HepG2 (cell line): ENCODE measurements around the gene CIROP. TPM values are rescaled to one million over a fixed set of nuclear protein-coding genes. Genes with fewer than 3 reads are reported as not detected.

Experiments
- BCL6 ChIP-seq: IDR thresholded peaks from 2 replicates; pipeline ENCODE4 v1.6.1; 2016; ENCODE audit warnings: missing genetic modification reagents, missing compliant biosample characterization
- CBX1 ChIP-seq: IDR thresholded peaks from one replicate; pipeline ENCODE4 v1.6.1; 2016; ENCODE audit warnings: antibody characterized with exemption, low read depth
- FOXM1 ChIP-seq: sonication (generic); formaldehyde crosslinking; IDR thresholded peaks from 2 replicates; pipeline ENCODE4 v1.5.0; 2020; ENCODE audit warnings: missing genetic modification reagents
- JUN ChIP-seq: sonication (generic); formaldehyde crosslinking; IDR thresholded peaks from 2 replicates; pipeline ENCODE4 v1.4.0; 2020; ENCODE audit warnings: mild to moderate bottlenecking, missing genetic modification reagents
- MXD4 ChIP-seq: IDR thresholded peaks from 2 replicates; pipeline ENCODE4 v1.6.1; 2016; ENCODE audit warnings: mild to moderate bottlenecking, missing biosample characterization, missing genetic modification reagents
- ONECUT2 ChIP-seq: sonication (generic); formaldehyde crosslinking; IDR thresholded peaks from 2 replicates; pipeline ENCODE4 v1.4.0; 2020; ENCODE audit warnings: missing genetic modification reagents
- PRPF4 ChIP-seq: fragments of 200-400 bp; formaldehyde crosslinking; IDR thresholded peaks from 2 replicates; pipeline ENCODE4 v1.6.1; 2016; ENCODE audit warnings: low read length, low read depth; ENCODE audit not compliant: poor library complexity, severe bottlenecking
- RFXAP ChIP-seq: sonication (generic); formaldehyde crosslinking; IDR thresholded peaks from 2 replicates; pipeline ENCODE4 v1.4.0; 2020; ENCODE audit warnings: missing genetic modification reagents, borderline replicate concordance
- SMARCC2 ChIP-seq: fragments of 450-650 bp; IDR thresholded peaks from 2 replicates; pipeline ENCODE4 v1.6.1; 2017; ENCODE audit warnings: antibody characterized with exemption, mild to moderate bottlenecking
- SMC3 ChIP-seq: IDR thresholded peaks from 2 replicates; pipeline ENCODE4 v1.6.1; 2011; ENCODE audit warnings: low read length, improper control_type of control experiment
- SRSF4 ChIP-seq: fragments of 200-400 bp; formaldehyde crosslinking; IDR thresholded peaks from one replicate; pipeline ENCODE4 v1.6.1; 2018; ENCODE audit warnings: mild to moderate bottlenecking, low read depth, low read length, moderate library complexity; ENCODE audit not compliant: poor library complexity, severe bottlenecking
- TBX3 ChIP-seq: fragments of 450-650 bp; IDR thresholded peaks from 2 replicates; pipeline ENCODE4 v1.6.1; 2017; ENCODE audit warnings: antibody characterized with exemption, mild to moderate bottlenecking, inconsistent platforms, borderline replicate concordance
- TCF12 ChIP-seq, 2 experiments: fragments of 450-650 bp in 1 of 2; sonication (generic) in 1 of 2; formaldehyde crosslinking in 1 of 2; IDR thresholded peaks; 2 replicates each; pipeline versions ENCODE4 v1.6.1 to v1.8.0; 2017 to 2022; ENCODE audit warnings: antibody characterized with exemption in 1 of 2, mild to moderate bottlenecking in 1 of 2, missing genetic modification reagents in 1 of 2, moderate library complexity in 1 of 2
- ZNF224 ChIP-seq: sonication (generic); formaldehyde crosslinking; IDR thresholded peaks from 2 replicates; pipeline ENCODE4 v1.5.0; 2020; ENCODE audit warnings: mild to moderate bottlenecking, missing genetic modification reagents
- ZNF263 ChIP-seq: sonication (generic); formaldehyde crosslinking; IDR thresholded peaks from 2 replicates; pipeline ENCODE4 v1.4.0; 2020; ENCODE audit warnings: missing genetic modification reagents
- ZNF282 ChIP-seq: fragments of 450-650 bp; IDR thresholded peaks from 2 replicates; pipeline ENCODE4 v1.6.1; 2018; ENCODE audit not compliant: partially characterized antibody
- ZNF296 ChIP-seq: sonication (generic); formaldehyde crosslinking; conservative IDR thresholded peaks from 2 replicates; pipeline ENCODE4 v1.5.0; 2020; ENCODE audit warnings: mild to moderate bottlenecking, missing genetic modification reagents
- ZNF335 ChIP-seq: sonication (generic); formaldehyde crosslinking; IDR thresholded peaks from 2 replicates; pipeline ENCODE4 v1.4.0; 2020; ENCODE audit warnings: missing genetic modification reagents
- ZNF44 ChIP-seq: sonication (generic); formaldehyde crosslinking; IDR thresholded peaks from 2 replicates; pipeline ENCODE4 v1.5.1; 2020; ENCODE audit warnings: mild to moderate bottlenecking, missing genetic modification reagents
- ZNF547 ChIP-seq: sonication (generic); formaldehyde crosslinking; IDR thresholded peaks from 2 replicates; pipeline ENCODE4 v1.5.1; 2020; ENCODE audit warnings: mild to moderate bottlenecking, missing genetic modification reagents
- ZNF558 ChIP-seq: sonication (generic); formaldehyde crosslinking; IDR thresholded peaks from 2 replicates; pipeline ENCODE4 v1.9.0; 2022; ENCODE audit warnings: mild to moderate bottlenecking, missing genetic modification reagents, borderline replicate concordance
- ZNF589 ChIP-seq: sonication (generic); formaldehyde crosslinking; conservative IDR thresholded peaks from 2 replicates; pipeline ENCODE4 v1.8.0; 2022; ENCODE audit warnings: mild to moderate bottlenecking, moderate library complexity, missing genetic modification reagents
- polyA plus RNA-seq, 8 experiments: library from polyadenylated mRNA; depleted of rRNA in 3 of 8; stranded (reverse) in 7 of 8; unstranded in 1 of 8; fragments of >200 nt; fragmentation: Illumina TruSeq in 4 of 8; extraction: Trizol in 4 of 8; gene quantifications; 2 replicates each; pipeline versions ENCODE4 v1.2.1 to v1.2.3, GENCODE V29; 2011 to 2016; ENCODE audit warnings: low read depth in 4 of 8, missing spikeins in 1 of 8, mixed read lengths in 1 of 8; ENCODE audit not compliant: insufficient read depth in 1 of 8
- total RNA-seq, 5 experiments: library from RNA; depleted of rRNA; stranded (reverse); fragments of >200 nt; fragmentation: Illumina TruSeq; extraction: Trizol; gene quantifications; 2 replicates each; pipeline ENCODE4 v1.2.3, GENCODE V29; 2016; ENCODE audit warnings: low read depth in 1 of 5
- TF ChIP-seq, protein P1 (sequence below): sonication (generic); formaldehyde crosslinking; IDR thresholded peaks from 2 replicates; pipeline ENCODE4 v1.5.0; 2020; ENCODE audit warnings: missing genetic modification reagents
- TF ChIP-seq, protein P2 (sequence below): sonication (generic); formaldehyde crosslinking; IDR thresholded peaks from 2 replicates; pipeline ENCODE4 v1.8.1; 2023; ENCODE audit warnings: mild to moderate bottlenecking, missing genetic modification reagents
- TF ChIP-seq, protein P3 (sequence below): sonication (generic); formaldehyde crosslinking; IDR thresholded peaks from 2 replicates; pipeline ENCODE4 v1.4.0; 2020; ENCODE audit warnings: missing genetic modification reagents, borderline replicate concordance
- TF ChIP-seq, protein P4 (sequence below): IDR thresholded peaks from 2 replicates; pipeline ENCODE4 v1.6.1; 2016; ENCODE audit warnings: mild to moderate bottlenecking

Gene CIROP
- total and polyA plus RNA-seq, 2 of the 13 experiments (the other 11 are each of a cell fraction or from before 2014, with no cell fraction given), result 0.07 TPM; not detected in 1

DNA sequence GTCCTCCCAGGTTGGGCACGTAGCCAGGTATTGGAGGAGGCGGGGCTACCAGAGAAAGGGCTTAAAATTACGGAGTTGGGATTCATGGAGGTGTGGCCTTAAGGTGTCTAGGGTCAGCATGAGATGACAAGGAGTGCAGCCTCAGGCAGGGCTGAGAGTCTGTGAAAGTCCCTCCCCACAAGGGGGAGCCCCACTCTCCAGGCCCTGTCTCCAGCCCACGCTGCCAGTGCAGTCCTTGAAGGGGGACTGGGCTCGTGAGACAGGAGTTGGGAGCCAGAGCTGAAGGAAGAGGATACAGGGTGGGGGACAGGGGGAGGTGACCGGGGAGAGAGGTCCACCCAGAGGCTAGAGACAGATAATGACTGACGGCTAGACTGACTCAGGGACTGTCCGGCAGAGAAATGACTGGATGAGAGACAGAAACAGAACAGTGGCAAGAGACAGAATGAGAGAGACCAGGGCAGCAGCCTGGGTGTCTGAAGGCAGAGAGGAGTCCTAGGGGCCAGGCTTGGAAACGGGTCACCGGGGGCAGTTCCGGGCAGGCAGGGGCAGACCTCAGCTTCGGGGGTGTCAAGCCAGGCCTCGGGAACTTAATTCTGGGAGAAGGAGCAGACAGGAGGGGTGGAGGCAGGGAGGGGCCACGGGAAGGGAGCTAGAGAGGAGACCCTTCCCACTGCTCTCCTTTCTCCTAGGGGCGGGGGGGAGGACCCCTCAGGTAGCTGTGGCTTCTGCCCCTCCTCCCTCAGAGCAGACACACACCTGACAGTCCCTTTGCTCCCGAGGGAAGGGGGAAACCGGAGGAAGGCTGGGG is 48.4 kb downstream of the CIROP start (continued):
- TF ChIP-seq ZNF558 (no peak), ZNF547 (CRISPR knock-in tag) (peak; percentile 18), PRPF4 (no peak), FOXM1 (CRISPR knock-in tag) (no peak), JUN (CRISPR knock-in tag) (no peak), ZNF335 (0 out of 2 replicates have a peak, but pooled peaks have one; percentile 59), BCL6 (CRISPR knock-in tag) (peak; percentile 35; the same call in 1 of the 2 replicates), ONECUT2 (0 out of 2 replicates have a peak, but pooled peaks have one; percentile 12), ZNF282 (no peak), TCF12 (IDR thresholded peaks at IDR 0.05) (no peak), TCF12 (CRISPR knock-in tag; IDR thresholded peaks at IDR 0.05) (no peak), ZNF224 (CRISPR knock-in tag) (no peak), ZNF44 (CRISPR knock-in tag) (no peak), MXD4 (CRISPR knock-in tag) (peak; percentile 64), RFXAP (CRISPR knock-in tag) (no peak), ZNF296 (no peak), SMARCC2 (no peak), ZNF589 (CRISPR knock-in tag) (0 out of 2 replicates have a peak, but pooled peaks have one; percentile 20), TBX3 (no peak), ZNF263 (0 out of 2 replicates have a peak, but pooled peaks have one; percentile 5), CBX1 (no peak), SRSF4 (no peak), SMC3 (peak; percentile 59)
- TF ChIP-seq, protein P1, sequence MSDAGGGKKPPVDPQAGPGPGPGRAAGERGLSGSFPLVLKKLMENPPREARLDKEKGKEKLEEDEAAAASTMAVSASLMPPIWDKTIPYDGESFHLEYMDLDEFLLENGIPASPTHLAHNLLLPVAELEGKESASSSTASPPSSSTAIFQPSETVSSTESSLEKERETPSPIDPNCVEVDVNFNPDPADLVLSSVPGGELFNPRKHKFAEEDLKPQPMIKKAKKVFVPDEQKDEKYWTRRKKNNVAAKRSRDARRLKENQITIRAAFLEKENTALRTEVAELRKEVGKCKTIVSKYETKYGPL (CRISPR knock-in tag), result no peak
- TF ChIP-seq, protein P2, sequence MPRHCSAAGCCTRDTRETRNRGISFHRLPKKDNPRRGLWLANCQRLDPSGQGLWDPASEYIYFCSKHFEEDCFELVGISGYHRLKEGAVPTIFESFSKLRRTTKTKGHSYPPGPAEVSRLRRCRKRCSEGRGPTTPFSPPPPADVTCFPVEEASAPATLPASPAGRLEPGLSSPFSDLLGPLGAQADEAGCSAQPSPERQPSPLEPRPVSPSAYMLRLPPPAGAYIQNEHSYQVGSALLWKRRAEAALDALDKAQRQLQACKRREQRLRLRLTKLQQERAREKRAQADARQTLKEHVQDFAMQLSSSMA (CRISPR knock-in tag), result 0 out of 2 replicates have a peak, but pooled peaks have one; percentile 48
- TF ChIP-seq, protein P3, sequence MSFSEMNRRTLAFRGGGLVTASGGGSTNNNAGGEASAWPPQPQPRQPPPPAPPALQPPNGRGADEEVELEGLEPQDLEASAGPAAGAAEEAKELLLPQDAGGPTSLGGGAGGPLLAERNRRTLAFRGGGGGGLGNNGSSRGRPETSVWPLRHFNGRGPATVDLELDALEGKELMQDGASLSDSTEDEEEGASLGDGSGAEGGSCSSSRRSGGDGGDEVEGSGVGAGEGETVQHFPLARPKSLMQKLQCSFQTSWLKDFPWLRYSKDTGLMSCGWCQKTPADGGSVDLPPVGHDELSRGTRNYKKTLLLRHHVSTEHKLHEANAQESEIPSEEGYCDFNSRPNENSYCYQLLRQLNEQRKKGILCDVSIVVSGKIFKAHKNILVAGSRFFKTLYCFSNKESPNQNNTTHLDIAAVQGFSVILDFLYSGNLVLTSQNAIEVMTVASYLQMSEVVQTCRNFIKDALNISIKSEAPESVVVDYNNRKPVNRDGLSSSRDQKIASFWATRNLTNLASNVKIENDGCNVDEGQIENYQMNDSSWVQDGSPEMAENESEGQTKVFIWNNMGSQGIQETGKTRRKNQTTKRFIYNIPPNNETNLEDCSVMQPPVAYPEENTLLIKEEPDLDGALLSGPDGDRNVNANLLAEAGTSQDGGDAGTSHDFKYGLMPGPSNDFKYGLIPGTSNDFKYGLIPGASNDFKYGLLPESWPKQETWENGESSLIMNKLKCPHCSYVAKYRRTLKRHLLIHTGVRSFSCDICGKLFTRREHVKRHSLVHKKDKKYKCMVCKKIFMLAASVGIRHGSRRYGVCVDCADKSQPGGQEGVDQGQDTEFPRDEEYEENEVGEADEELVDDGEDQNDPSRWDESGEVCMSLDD (CRISPR knock-in tag), result no peak
- TF ChIP-seq, protein P4, sequence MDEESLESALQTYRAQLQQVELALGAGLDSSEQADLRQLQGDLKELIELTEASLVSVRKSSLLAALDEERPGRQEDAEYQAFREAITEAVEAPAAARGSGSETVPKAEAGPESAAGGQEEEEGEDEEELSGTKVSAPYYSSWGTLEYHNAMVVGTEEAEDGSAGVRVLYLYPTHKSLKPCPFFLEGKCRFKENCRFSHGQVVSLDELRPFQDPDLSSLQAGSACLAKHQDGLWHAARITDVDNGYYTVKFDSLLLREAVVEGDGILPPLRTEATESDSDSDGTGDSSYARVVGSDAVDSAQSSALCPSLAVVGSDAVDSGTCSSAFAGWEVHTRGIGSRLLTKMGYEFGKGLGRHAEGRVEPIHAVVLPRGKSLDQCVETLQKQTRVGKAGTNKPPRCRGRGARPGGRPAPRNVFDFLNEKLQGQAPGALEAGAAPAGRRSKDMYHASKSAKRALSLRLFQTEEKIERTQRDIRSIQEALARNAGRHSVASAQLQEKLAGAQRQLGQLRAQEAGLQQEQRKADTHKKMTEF (CRISPR knock-in tag), result peak; percentile 82; the same call in 1 of the 2 replicates
